Keratinocyte (primary cell): ENCODE measurements around the gene TET1. TPM values are rescaled to one million over a fixed set of nuclear protein-coding genes. Genes with fewer than 3 reads are reported as not detected.

Source experiments
- DNase-seq: peaks from one replicate; pipeline ENCODE4 v3.0.0-alpha.2; 2011; ENCODE audit warnings: low read depth, missing footprints, low spot score
- FAIRE-seq: peaks from 2 replicates; lab custom pipeline; 2011; peaks lifted over from hg19 to GRCh38; lab: Jason Lieb, UNC
- H2AFZ ChIP-seq: 2 replicates; pipeline ENCODE4 v1.6.0; 2012; ENCODE audit warnings: low read length, control low read depth, inconsistent platforms; ENCODE audit not compliant: control insufficient read depth
- H3K27ac ChIP-seq: 2 replicates; pipeline ENCODE4 v1.5.1; 2011; ENCODE audit warnings: low read length; ENCODE audit not compliant: control insufficient read depth, insufficient read depth
- H3K27me3 ChIP-seq: 3 replicates; pipeline ENCODE4 v1.6.0; 2011; ENCODE audit warnings: low read length; ENCODE audit not compliant: control insufficient read depth, insufficient read depth; ENCODE audit errors: extremely low read depth
- H3K36me3 ChIP-seq, 2 experiments: 2 replicates in 1 of 2; 3 replicates in 1 of 2; pipeline ENCODE4 v1.5.1; 2011; ENCODE audit warnings: low read length in 2 of 2, mild to moderate bottlenecking in 1 of 2; ENCODE audit not compliant: control insufficient read depth in 2 of 2, insufficient read depth in 2 of 2; ENCODE audit errors: extremely low read depth in 1 of 2
- H3K4me1 ChIP-seq: 3 replicates; pipeline ENCODE4 v1.5.1; 2011; ENCODE audit warnings: low read length; ENCODE audit not compliant: control insufficient read depth, insufficient read depth; ENCODE audit errors: extremely low read depth
- H3K4me2 ChIP-seq: 3 replicates; pipeline ENCODE4 v1.6.0; 2011; ENCODE audit warnings: low read depth, low read length; ENCODE audit not compliant: control insufficient read depth, insufficient read depth; ENCODE audit errors: extremely low read depth
- H3K4me3 ChIP-seq, 3 experiments: fragments of 200-600 bp in 1 of 3; sonication (generic) in 1 of 3; 2 replicates in 2 of 3; 3 replicates in 1 of 3; pipeline ENCODE4 v1.5.1; 2011 to 2016; ENCODE audit warnings: low read length in 3 of 3, mild to moderate bottlenecking in 3 of 3, control low read depth in 2 of 3, inconsistent platforms in 1 of 3, low read depth in 1 of 3, mixed read lengths in 1 of 3, mixed run types in 1 of 3, moderate library complexity in 1 of 3; ENCODE audit not compliant: control insufficient read depth in 2 of 3, insufficient read depth in 2 of 3; ENCODE audit errors: extremely low read depth in 1 of 3
- H3K79me2 ChIP-seq: 2 replicates; pipeline ENCODE4 v1.6.0; 2012; ENCODE audit warnings: low read length; ENCODE audit not compliant: control insufficient read depth, insufficient read depth
- H3K9ac ChIP-seq: 3 replicates; pipeline ENCODE4 v1.6.0; 2011; ENCODE audit warnings: low read length; ENCODE audit not compliant: control insufficient read depth, insufficient read depth; ENCODE audit errors: extremely low read depth
- H3K9me1 ChIP-seq: 3 replicates; pipeline ENCODE4 v1.6.0; 2011; ENCODE audit warnings: low read length; ENCODE audit not compliant: control insufficient read depth, insufficient read depth; ENCODE audit errors: extremely low read depth
- H3K9me3 ChIP-seq: 2 replicates; pipeline ENCODE4 v1.5.1; 2012; ENCODE audit warnings: low read depth, low read length; ENCODE audit not compliant: control insufficient read depth
- H4K20me1 ChIP-seq: 3 replicates; pipeline ENCODE4 v1.6.0; 2011; ENCODE audit warnings: low read length; ENCODE audit not compliant: control insufficient read depth, insufficient read depth; ENCODE audit errors: extremely low read depth
- CTCF ChIP-seq, 3 experiments: IDR thresholded peaks in 1 of 3; conservative IDR thresholded peaks in 1 of 3; optimal IDR thresholded peaks in 1 of 3; 2 replicates in 2 of 3; 3 replicates in 1 of 3; pipeline versions ENCODE3 to v1.5.1; 2011; ENCODE audit warnings: low read length in 3 of 3, mild to moderate bottlenecking in 3 of 3, moderate library complexity in 2 of 3, control low read depth in 1 of 3, inconsistent platforms in 1 of 3; ENCODE audit not compliant: insufficient read depth in 2 of 3; ENCODE audit errors: extremely low read depth in 1 of 3
- EZH2 ChIP-seq: IDR thresholded peaks from one replicate; pipeline ENCODE4 v1.6.1; 2012; ENCODE audit warnings: inconsistent platforms, mild to moderate bottlenecking, low read length, moderate library complexity
- dilution Hi-C: fragments of 300-500 bp; cut with MboI; formaldehyde crosslinking; loops from one replicate; pipeline ENCODE4 v1.7.0; 2020; ENCODE audit warnings: low sequenced_read_pairs; ENCODE audit not compliant: extremely low pct_ligation_motif_present
- polyA plus RNA-seq, 5 experiments: library from polyadenylated mRNA; depleted of rRNA in 3 of 5; stranded (reverse) in 3 of 5; stranded (forward) in 1 of 5; unstranded in 1 of 5; fragments of >200 nt; gene quantifications; 1 replicate in 1 of 5; 2 replicates in 3 of 5; 3 replicates in 1 of 5; pipeline versions ENCODE4 v1.2.1 to v1.2.3, GENCODE V29; 2011 to 2012; ENCODE audit warnings: missing spikeins in 2 of 5, low read depth in 1 of 5, low replicate concordance in 1 of 5

The TET1 gene
- polyA plus RNA-seq, 1 donor (not counting 4 experiments of a cell fraction or from before 2014, with no cell fraction given) = 0.08 TPM

DNA sequence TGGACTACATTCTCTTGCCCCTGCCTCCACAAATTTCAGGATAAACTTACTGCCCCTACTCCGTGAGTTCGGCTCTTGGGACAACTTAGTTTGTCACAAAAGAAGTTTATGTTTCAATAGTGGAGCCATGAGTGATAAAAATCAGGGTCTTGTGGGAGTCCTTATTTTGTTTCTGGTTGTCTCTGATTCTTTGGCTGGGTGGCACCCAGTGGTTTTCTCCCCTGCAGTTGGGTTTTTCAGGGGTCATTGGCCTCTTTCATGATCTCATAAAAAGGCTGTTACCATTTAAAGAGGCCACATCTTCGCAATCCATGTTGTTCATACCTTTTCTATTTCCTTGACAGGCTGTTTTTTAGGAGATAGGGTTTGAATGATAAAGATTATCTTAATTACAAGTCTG, 5.5 kb downstream of the TET1 start:
- Histone ChIP-seq H3K9me1 (no peaks in the 10 kb centered on the region), H3K27ac (no peak overlapping the region), H3K36me3 (no peaks in the 10 kb centered on the region), H3K4me2 (no peak overlapping the region), H3K9ac (no peak overlapping the region), H2AFZ (no peak overlapping the region), H3K4me1 (peaks cover 2% of the 10 kb centered on the region), H3K79me2 (no peaks in the 10 kb centered on the region), H3K27me3 (peaks cover 15% of the 10 kb centered on the region), H3K9me3 (no peaks in the 10 kb centered on the region), H3K4me3 (no peak overlapping the region), H4K20me1 (no peaks in the 10 kb centered on the region)
- dilution Hi-C loops = no loop called here
- no peak for TF ChIP-seq CTCF (optimal IDR thresholded peaks at IDR 0.05 in 1 of 3, IDR thresholded peaks at IDR 0.05 in 1 of 3, conservative IDR thresholded peaks at IDR 0.05 in 1 of 3; ENCODE audit: extremely low read depth in 1 of 3, insufficient read depth in 2 of 3, low read length in 3 of 3)
- TF ChIP-seq EZH2 = no peak
- FAIRE-seq (no peak), DNase-seq (no peak)

DNA sequence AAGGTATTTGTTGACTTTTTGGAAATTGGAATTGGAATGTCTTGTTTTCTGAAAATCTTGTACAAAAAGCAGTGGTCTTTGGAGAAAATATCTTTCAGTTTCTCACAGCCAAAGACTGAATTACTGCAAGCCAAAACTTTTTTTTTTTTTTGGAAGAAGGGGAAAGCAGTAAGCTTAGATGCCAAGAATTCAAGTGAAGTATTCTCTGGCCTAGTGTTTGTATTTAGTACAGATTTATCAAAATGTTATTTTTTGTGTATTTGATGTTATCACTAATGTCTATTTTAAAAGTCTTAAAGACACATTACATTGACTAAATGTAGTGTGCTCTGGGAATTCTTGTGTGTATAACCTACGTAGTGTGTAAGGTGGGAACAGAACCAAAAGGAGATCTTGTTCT, 6.2 kb downstream of the TET1 start:
- no peak overlapping the region for H3K27ac ChIP-seq
- no peak for TF ChIP-seq CTCF (optimal IDR thresholded peaks at IDR 0.05 in 1 of 3, IDR thresholded peaks at IDR 0.05 in 1 of 3, conservative IDR thresholded peaks at IDR 0.05 in 1 of 3; ENCODE audit: extremely low read depth in 1 of 3, insufficient read depth in 2 of 3, low read length in 3 of 3)
- no peak for TF ChIP-seq EZH2
- no peaks in the 10 kb centered on the region for H3K79me2 ChIP-seq
- FAIRE-seq (no peak), DNase-seq (no peak)
- no peak overlapping the region for H3K9ac ChIP-seq
- dilution Hi-C loops = no loop called here
- no peaks in the 10 kb centered on the region for H3K9me1 ChIP-seq
- H3K4me3 ChIP-seq = no peak overlapping the region
- H3K9me3 ChIP-seq = no peaks in the 10 kb centered on the region
- no peaks in the 10 kb centered on the region for H4K20me1 ChIP-seq
- H2AFZ ChIP-seq = no peak overlapping the region
- H3K4me2 ChIP-seq = no peak overlapping the region
- no peaks in the 10 kb centered on the region for H3K4me1 ChIP-seq
- H3K36me3 ChIP-seq = no peaks in the 10 kb centered on the region
- peaks cover 8% of the 10 kb centered on the region for H3K27me3 ChIP-seq
